Nephron (organoid): ENCODE data around the gene OCSTAMP.

Experiments used
- H3K27ac Mint-ChIP-seq, 3 experiments: 2 replicates each; pipeline ENCODE4 v1.8.0; 2020; ENCODE audit warnings: mixed read lengths in 3 of 3, mild to moderate bottlenecking in 2 of 3, moderate library complexity in 1 of 3
- H3K27me3 Mint-ChIP-seq: 2 replicates; pipeline ENCODE4 v1.8.0; 2021; ENCODE audit warnings: low read depth, mild to moderate bottlenecking, moderate library complexity, mixed read lengths
- H3K36me3 Mint-ChIP-seq: 2 replicates; pipeline ENCODE4 v1.8.0; 2020; ENCODE audit warnings: low read depth, mixed read lengths
- H3K4me1 Mint-ChIP-seq: 2 replicates; pipeline ENCODE4 v1.8.0; 2020; ENCODE audit warnings: mixed read lengths
- H3K4me3 Mint-ChIP-seq, 3 experiments: 2 replicates each; pipeline ENCODE4 v1.8.0; 2020; ENCODE audit warnings: mild to moderate bottlenecking in 3 of 3, mixed read lengths in 3 of 3, moderate library complexity in 2 of 3
- H3K9me3 Mint-ChIP-seq: 2 replicates; pipeline ENCODE4 v1.8.0; 2020; ENCODE audit warnings: mixed read lengths
- TF ChIP-seq, protein P1 (sequence below), 3 experiments: fragments of 200-600 bp; sonication (generic); IDR thresholded peaks; one replicate each; pipeline ENCODE4 v1.5.0; 2021; ENCODE audit warnings: antibody characterized with exemption in 3 of 3; ENCODE audit not compliant: unreplicated experiment in 3 of 3

Gene OCSTAMP

DNA sequence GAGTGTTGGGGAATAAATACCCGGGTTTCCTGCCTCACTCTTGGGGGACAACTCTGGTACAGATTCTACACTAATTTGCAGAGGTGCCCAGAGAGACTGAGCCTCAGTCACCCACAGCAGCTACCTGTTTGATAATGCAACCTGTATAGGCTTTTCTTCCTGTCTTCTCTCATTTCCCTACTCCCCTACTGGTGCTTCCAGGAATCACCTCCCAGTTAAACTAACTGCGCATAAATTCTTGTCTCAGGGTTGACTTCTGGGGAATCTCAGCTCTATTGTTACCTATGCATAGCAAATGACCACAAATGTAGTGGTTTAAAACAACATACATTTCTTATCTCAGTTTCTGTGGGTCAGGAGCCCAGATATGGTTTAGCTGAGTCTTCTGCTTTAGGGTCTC, 11.3 kb downstream of the OCSTAMP start:
- Mint-ChIP-seq H3K36me3 (no peaks in the 10 kb centered on the region), H3K4me3 (no peak overlapping the region), H3K9me3 (no peaks in the 10 kb centered on the region), H3K27me3 (peaks cover 22% of the 10 kb centered on the region), H3K4me1 (no peaks in the 10 kb centered on the region), H3K27ac (no peak overlapping the region)
- TF ChIP-seq, protein P1, sequence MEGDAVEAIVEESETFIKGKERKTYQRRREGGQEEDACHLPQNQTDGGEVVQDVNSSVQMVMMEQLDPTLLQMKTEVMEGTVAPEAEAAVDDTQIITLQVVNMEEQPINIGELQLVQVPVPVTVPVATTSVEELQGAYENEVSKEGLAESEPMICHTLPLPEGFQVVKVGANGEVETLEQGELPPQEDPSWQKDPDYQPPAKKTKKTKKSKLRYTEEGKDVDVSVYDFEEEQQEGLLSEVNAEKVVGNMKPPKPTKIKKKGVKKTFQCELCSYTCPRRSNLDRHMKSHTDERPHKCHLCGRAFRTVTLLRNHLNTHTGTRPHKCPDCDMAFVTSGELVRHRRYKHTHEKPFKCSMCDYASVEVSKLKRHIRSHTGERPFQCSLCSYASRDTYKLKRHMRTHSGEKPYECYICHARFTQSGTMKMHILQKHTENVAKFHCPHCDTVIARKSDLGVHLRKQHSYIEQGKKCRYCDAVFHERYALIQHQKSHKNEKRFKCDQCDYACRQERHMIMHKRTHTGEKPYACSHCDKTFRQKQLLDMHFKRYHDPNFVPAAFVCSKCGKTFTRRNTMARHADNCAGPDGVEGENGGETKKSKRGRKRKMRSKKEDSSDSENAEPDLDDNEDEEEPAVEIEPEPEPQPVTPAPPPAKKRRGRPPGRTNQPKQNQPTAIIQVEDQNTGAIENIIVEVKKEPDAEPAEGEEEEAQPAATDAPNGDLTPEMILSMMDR (IDR thresholded peaks at IDR 0.05; ENCODE audit: unreplicated experiment in 3 of 3): no peak

DNA sequence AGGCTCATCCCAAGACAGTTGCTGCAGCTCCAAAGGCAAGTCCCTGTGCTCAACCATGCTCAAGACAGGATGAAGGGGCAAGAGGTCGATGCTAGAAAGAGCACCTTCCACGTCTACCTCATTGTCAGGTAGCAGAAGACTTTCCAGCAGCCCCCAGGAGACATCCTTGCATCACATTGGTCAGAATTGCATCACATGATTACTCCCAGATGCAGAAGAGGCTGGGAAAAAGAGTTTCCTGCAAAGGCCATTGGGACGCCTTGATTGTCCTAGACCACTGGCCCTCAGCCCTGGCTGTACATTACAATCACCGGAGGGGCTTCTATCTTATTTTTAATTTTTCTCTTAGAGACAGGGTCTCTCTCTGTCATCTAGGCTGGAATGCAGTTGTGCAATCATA, 19.8 kb downstream of the OCSTAMP start:
- peaks cover 53% of the 10 kb centered on the region for H3K27me3 Mint-ChIP-seq
- no peaks in the 10 kb centered on the region for H3K4me1 Mint-ChIP-seq
- no peaks in the 10 kb centered on the region for H3K9me3 Mint-ChIP-seq
- H3K36me3 Mint-ChIP-seq: no peaks in the 10 kb centered on the region
- H3K4me3 Mint-ChIP-seq: no peak overlapping the region
- no peak overlapping the region for H3K27ac Mint-ChIP-seq
- TF ChIP-seq, protein P1 (IDR thresholded peaks at IDR 0.05; ENCODE audit: unreplicated experiment in 3 of 3): no peak

DNA sequence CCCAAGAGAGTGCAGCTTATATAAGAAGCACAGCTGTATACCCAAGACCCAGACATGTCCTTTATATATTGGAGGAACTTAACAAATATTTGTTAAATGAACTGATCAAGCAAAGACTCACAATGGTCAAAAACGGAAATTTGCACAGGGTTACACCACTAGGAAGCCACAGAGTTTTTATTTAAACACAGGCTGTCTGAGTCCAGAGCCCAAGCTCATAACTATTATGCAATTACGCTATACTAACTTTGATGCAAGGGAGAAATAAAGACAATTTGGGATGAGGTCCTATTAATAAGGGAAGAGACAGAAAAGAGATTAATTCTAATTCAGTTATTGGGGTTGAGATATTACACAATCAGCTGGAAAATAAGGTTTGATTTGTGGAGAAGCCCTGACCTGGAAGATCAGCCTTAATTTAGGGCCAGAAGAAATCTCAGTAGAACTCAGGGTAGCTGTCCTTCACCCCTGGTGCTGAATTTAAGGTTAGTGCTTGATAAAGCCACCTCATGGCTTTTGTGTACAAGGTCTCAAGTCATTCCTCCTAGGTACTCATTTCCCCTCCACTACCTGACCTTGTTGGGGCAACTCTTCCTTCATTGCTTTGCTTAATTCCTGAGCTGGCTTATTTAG, 26.6 kb downstream of the OCSTAMP start:
- H3K4me3 Mint-ChIP-seq: no peak overlapping the region
- H3K27ac Mint-ChIP-seq: no peak overlapping the region
- TF ChIP-seq, protein P1 (IDR thresholded peaks at IDR 0.05; ENCODE audit: unreplicated experiment in 3 of 3): no peak
- H3K4me1 Mint-ChIP-seq: no peaks in the 10 kb centered on the region
- no peaks in the 10 kb centered on the region for H3K36me3 Mint-ChIP-seq
- peaks cover 46% of the 10 kb centered on the region for H3K27me3 Mint-ChIP-seq
- no peaks in the 10 kb centered on the region for H3K9me3 Mint-ChIP-seq

DNA sequence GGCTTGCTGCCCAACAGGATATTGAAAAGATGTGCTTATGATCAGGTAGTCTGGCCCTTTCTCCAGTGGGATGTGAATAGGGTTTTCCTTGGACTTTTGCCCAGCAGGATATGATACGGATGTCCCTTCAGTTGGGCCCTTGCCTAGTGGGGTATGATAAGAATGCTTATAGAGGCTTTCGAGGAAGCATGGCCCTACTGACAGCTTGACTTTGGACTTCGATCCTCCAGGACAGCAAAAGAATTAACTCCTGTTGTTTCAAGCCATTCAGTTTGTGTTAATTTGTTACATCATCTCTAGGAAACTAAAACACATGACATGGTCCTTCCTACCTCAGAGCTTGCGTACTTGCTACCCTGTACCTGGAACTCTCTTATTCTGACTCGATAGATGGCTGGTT, 27.3 kb downstream of the OCSTAMP start:
- H3K4me3 Mint-ChIP-seq: no peak overlapping the region
- H3K4me1 Mint-ChIP-seq: no peaks in the 10 kb centered on the region
- H3K27ac Mint-ChIP-seq: no peak overlapping the region
- H3K36me3 Mint-ChIP-seq: no peaks in the 10 kb centered on the region
- TF ChIP-seq, protein P1 (IDR thresholded peaks at IDR 0.05; ENCODE audit: unreplicated experiment in 3 of 3): no peak
- H3K9me3 Mint-ChIP-seq: no peaks in the 10 kb centered on the region
- peaks cover 40% of the 10 kb centered on the region for H3K27me3 Mint-ChIP-seq

DNA sequence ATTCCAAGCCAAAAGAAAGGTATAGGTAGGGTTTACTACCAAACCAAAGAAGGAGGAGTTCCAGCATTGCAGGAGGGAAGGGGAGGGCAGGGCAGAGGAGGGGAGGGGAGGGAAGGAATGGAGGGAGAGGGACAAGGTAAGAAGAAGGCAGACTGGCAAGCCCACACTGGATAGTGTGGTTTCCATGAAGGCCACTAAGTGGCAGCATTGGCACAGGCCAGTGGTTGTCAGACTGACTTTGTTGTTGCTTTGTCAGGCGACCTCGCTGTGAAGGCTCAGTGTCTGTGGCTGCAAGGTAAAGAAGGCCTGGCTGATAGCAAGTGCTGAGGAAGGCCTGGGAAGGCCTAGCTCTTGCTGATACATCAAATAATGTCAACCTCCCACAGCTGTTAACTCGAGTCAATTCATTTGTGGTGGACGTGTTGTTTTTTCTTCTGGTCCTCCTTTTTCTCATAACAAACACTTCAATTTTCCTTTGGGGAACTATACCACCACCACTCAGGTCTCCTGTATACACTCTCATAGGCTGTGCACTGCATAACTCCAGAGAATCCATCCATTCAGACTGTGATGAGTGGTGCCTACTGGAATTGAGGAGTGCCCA, 29.4 kb downstream of the OCSTAMP start:
- Mint-ChIP-seq H3K27me3 (peaks cover 34% of the 10 kb centered on the region), H3K4me3 (no peak overlapping the region), H3K27ac (no peak overlapping the region), H3K4me1 (no peaks in the 10 kb centered on the region), H3K36me3 (no peaks in the 10 kb centered on the region), H3K9me3 (no peaks in the 10 kb centered on the region)
- TF ChIP-seq, protein P1 (IDR thresholded peaks at IDR 0.05; ENCODE audit: unreplicated experiment in 3 of 3): peak; percentile 49 to 66 (median 55)

DNA sequence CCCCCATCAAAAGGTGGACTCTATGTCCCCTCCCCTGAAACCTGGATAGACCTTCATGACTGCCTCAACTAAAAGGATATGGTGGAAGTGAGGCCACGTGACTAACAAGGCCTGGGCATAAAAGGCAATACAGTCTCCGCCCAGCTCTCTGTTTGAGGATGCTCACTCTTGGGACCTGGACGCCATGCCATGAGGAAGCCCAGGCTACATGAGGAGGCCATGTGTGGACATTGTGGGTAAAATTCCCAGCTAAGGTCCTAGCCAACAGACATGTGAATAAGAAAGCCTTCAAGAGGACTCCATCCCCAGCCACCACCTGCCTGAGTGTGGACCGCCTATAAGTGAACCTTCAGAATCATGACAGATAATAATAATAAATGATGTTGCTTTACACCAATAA, 29.9 kb downstream of the OCSTAMP start:
- H3K4me1 Mint-ChIP-seq: no peaks in the 10 kb centered on the region
- TF ChIP-seq, protein P1 (IDR thresholded peaks at IDR 0.05; ENCODE audit: unreplicated experiment in 3 of 3): no peak
- H3K36me3 Mint-ChIP-seq: no peaks in the 10 kb centered on the region

More for the DNA sequence above, 29.9 kb downstream of the OCSTAMP start:
- Mint-ChIP-seq H3K4me3 (no peak overlapping the region), H3K9me3 (no peaks in the 10 kb centered on the region), H3K27me3 (peaks cover 33% of the 10 kb centered on the region), H3K27ac (no peak overlapping the region)
